ENCODE results near the gene AIF1L.

AIF1L gene

GRCh38 chr9:131078427-131079366, 17.6 kb upstream of the AIF1L start:
- TF ChIP-seq CTCF (IDR thresholded peaks at IDR 0.05; ENCODE audit: low read depth, low read length), result no peak
- H3K4me3 ChIP-seq (ENCODE audit: low read depth, low read length), result no peak overlapping the region

DNA sequence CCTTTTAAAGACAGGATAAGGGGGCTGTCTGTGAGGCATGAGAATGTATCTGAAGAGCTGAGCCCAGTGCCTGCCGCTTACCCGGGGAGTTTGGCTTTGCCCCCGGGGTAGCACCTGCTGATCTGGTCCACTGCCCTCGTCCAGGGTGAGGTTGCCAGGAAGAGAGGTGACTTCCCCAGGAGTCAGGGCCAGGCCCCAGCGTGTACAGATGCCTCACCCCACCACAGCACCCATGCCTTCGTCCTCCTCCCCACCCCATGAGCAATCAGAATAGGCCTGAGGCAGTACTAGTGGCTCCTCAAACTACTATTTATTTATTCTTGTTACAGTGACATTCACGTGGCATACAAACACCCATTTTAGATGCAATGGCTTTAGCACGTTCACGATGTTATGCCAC, 15.7 kb upstream of the AIF1L start:
- no peak for TF ChIP-seq CTCF (IDR thresholded peaks at IDR 0.05; ENCODE audit: low read depth, low read length)
- H3K4me3 ChIP-seq (ENCODE audit: low read depth, low read length), result no peak overlapping the region

- no peak overlapping the region for H3K4me3 ChIP-seq (ENCODE audit: low read depth, low read length)
- no peak for TF ChIP-seq CTCF (IDR thresholded peaks at IDR 0.05; ENCODE audit: low read depth, low read length)
Measured at GRCh38 chr9:131081868-131082267, 14.5 kb upstream of the AIF1L start.

DNA sequence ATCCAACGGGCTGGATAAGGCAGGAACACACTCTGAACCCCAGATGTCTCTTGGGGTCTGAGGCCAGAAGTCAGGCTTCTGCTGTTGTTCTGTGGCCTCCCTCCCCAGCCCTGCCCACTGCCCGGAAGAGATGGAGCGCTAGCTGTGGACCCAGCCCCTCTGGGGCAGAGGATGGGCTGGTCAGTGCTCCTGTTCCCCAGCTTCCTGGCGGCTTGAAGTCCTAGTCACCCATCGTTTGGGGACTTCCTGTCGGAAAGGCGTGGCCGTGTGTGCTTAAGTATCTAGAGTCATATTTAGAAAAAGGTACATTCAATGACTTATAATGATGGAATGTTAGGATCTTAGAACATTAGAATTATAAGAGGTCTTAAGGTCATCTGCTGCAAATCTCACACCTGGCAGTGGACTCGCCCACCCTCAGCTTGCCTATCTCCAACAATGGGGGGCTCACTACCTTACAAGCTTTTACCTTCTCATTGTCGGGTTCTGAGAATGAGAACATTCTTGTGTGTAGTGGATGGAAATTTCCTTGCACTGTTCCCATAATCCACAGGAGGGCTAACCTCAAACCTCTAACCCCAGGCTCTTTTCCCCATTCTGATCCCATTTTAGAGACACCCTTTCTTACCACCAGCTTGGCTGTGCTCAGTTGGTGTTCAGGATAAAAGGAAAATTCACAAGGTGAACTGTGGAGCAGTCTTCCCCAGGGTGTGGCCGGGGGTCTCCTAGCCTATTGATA, 13.4 kb upstream of the AIF1L start:
- no peak overlapping the region for H3K4me3 ChIP-seq (ENCODE audit: low read depth, low read length)
- no peak for TF ChIP-seq CTCF (IDR thresholded peaks at IDR 0.05; ENCODE audit: low read depth, low read length)

GRCh38 chr9:131084661-131085369, 11.5 kb upstream of the AIF1L start:
- H3K4me3 ChIP-seq (ENCODE audit: low read depth, low read length), result no peak overlapping the region
- TF ChIP-seq CTCF (IDR thresholded peaks at IDR 0.05; ENCODE audit: low read depth, low read length), result no peak

GRCh38 chr9:131085370-131086122, 10.8 kb upstream of the AIF1L start:
- TF ChIP-seq CTCF (IDR thresholded peaks at IDR 0.05; ENCODE audit: low read depth, low read length), result no peak
- H3K4me3 ChIP-seq (ENCODE audit: low read depth, low read length), result no peak overlapping the region
